CD14-positive monocyte (primary cell): ENCODE data around the gene FCN3. TPM values are rescaled to one million over a fixed set of nuclear protein-coding genes. Genes with fewer than 3 reads are reported as not detected.

Experiments
- DNase-seq, 3 donors: peaks; one replicate each; pipeline ENCODE4 v3.0.0-alpha.2; 2011 to 2022
- H2AFZ ChIP-seq: 2 replicates; pipeline ENCODE4 v1.6.0; 2012; ENCODE audit warnings: mild to moderate bottlenecking, low read depth, low read length, inconsistent platforms; ENCODE audit not compliant: insufficient read depth, poor library complexity, severe bottlenecking
- H3K27ac ChIP-seq, 2 donors: 1 replicate in 1 of 2; 2 replicates in 1 of 2; pipeline ENCODE4 v1.5.1; 2012 to 2013; ENCODE audit warnings: low read length in 2 of 2, control low read depth in 1 of 2, inconsistent platforms in 1 of 2, low read depth in 1 of 2, mild to moderate bottlenecking in 1 of 2
- H3K27me3 ChIP-seq, 2 donors: one replicate each; pipeline versions ENCODE4 v1.6.0 to v1.6.1; 2011 to 2013; ENCODE audit warnings: low read length in 2 of 2; ENCODE audit not compliant: control insufficient read depth in 2 of 2, insufficient read depth in 2 of 2
- H3K36me3 ChIP-seq, 2 donors: replicated peaks in 1 of 2; 1 replicate in 1 of 2; 2 replicates in 1 of 2; pipeline versions ENCODE4 v1.5.1 to v1.6.1; 2012 to 2013; ENCODE audit warnings: low read length in 2 of 2, control low read depth in 1 of 2, inconsistent platforms in 1 of 2, mild to moderate bottlenecking in 1 of 2; ENCODE audit not compliant: insufficient read depth in 2 of 2, control insufficient read depth in 1 of 2
- H3K4me1 ChIP-seq, 2 donors: 1 replicate in 1 of 2; 2 replicates in 1 of 2; pipeline versions ENCODE4 v1.5.1 to v1.6.1; 2012 to 2013; ENCODE audit warnings: low read length in 2 of 2, control low read depth in 1 of 2, inconsistent platforms in 1 of 2, mild to moderate bottlenecking in 1 of 2, moderate library complexity in 1 of 2; ENCODE audit not compliant: insufficient read depth in 2 of 2, control insufficient read depth in 1 of 2
- H3K4me2 ChIP-seq: replicated peaks from 2 replicates; pipeline ENCODE3; 2012; ENCODE audit warnings: low read length, moderate library complexity, mild to moderate bottlenecking; ENCODE audit not compliant: poor library complexity, severe bottlenecking; ENCODE audit errors: extremely low read depth
- H3K4me3 ChIP-seq, 3 experiments: fragments of 200-600 bp in 1 of 3; sonication (generic) in 1 of 3; replicated peaks in 1 of 3; 1 replicate in 2 of 3; 2 replicates in 1 of 3; pipeline ENCODE4 v1.5.1; 2011 to 2013; ENCODE audit warnings: low read length in 3 of 3, mild to moderate bottlenecking in 3 of 3, control low read depth in 2 of 3, low read depth in 2 of 3, inconsistent platforms in 1 of 3, moderate library complexity in 1 of 3
- H3K79me2 ChIP-seq: 2 replicates; pipeline ENCODE4 v1.6.0; 2012; ENCODE audit warnings: mild to moderate bottlenecking, control low read depth, inconsistent platforms, low read length, moderate library complexity; ENCODE audit not compliant: insufficient read depth
- H3K9ac ChIP-seq: 2 replicates; pipeline ENCODE4 v1.6.0; 2017; ENCODE audit warnings: low read length, mild to moderate bottlenecking; ENCODE audit not compliant: insufficient read depth, poor library complexity, severe bottlenecking
- H3K9me3 ChIP-seq, 2 donors: replicated peaks in 1 of 2; 1 replicate in 1 of 2; 2 replicates in 1 of 2; pipeline versions ENCODE4 v1.5.1 to v1.6.1; 2012 to 2013; ENCODE audit warnings: low read length in 2 of 2, control low read depth in 1 of 2; ENCODE audit not compliant: control insufficient read depth in 1 of 2, insufficient read depth in 1 of 2
- H4K20me1 ChIP-seq: 2 replicates; pipeline ENCODE4 v1.6.0; 2012; ENCODE audit warnings: mild to moderate bottlenecking, low read length, control low read depth, moderate library complexity; ENCODE audit not compliant: insufficient read depth
- H3K27ac Mint-ChIP-seq, 7 donors: one replicate each; pipeline ENCODE4 v1.8.0; 2020; ENCODE audit warnings: mild to moderate bottlenecking in 7 of 7, mixed read lengths in 7 of 7, moderate library complexity in 6 of 7, inconsistent platforms in 2 of 7
- H3K27me3 Mint-ChIP-seq, 3 donors: one replicate each; pipeline ENCODE4 v1.8.0; 2021 to 2022; ENCODE audit warnings: low read depth in 3 of 3, mild to moderate bottlenecking in 3 of 3, mixed read lengths in 3 of 3, moderate library complexity in 3 of 3, inconsistent platforms in 1 of 3
- H3K36me3 Mint-ChIP-seq, 2 donors: one replicate each; pipeline ENCODE4 v1.8.0; 2020; ENCODE audit warnings: mixed read lengths in 2 of 2, inconsistent platforms in 1 of 2, mild to moderate bottlenecking in 1 of 2
- H3K4me1 Mint-ChIP-seq: one replicate; pipeline ENCODE4 v1.8.0; 2020; ENCODE audit warnings: mild to moderate bottlenecking, mixed read lengths
- H3K4me3 Mint-ChIP-seq, 2 donors: one replicate each; pipeline ENCODE4 v1.8.0; 2020; ENCODE audit warnings: mild to moderate bottlenecking in 2 of 2, mixed read lengths in 2 of 2, moderate library complexity in 1 of 2
- H3K9me3 Mint-ChIP-seq, 7 donors: one replicate each; pipeline ENCODE4 v1.8.0; 2020 to 2022; ENCODE audit warnings: mixed read lengths in 7 of 7, mild to moderate bottlenecking in 6 of 7, moderate library complexity in 6 of 7, inconsistent platforms in 2 of 7
- CTCF ChIP-seq: fragments of 200-600 bp; IDR thresholded peaks from one replicate; pipeline ENCODE4 v1.8.0; 2022; ENCODE audit warnings: antibody characterized with exemption, mild to moderate bottlenecking
- WGBS: methylation state at CpG from one replicate; pipeline ENCODE4 v1.1.5; 2013; ENCODE audit warnings: missing lambda C conversion rate; ENCODE audit not compliant: insufficient coverage; 5-methylcytosine and 5-hydroxymethylcytosine counted together
- intact Hi-C, 2 donors: fragments of 100-400 bp; cut with micrococcal nuclease; formaldehyde crosslinking; loops; one replicate each; pipeline versions ENCODE4 v1.15.0 to v1.15.1; 2023
- polyA plus RNA-seq, 3 donors: library from polyadenylated mRNA; depleted of rRNA in 1 of 3; unstranded in 2 of 3; stranded (reverse) in 1 of 3; fragments of 300-500 nt in 2 of 3; fragments of >200 nt in 1 of 3; fragmentation: Illumina TruSeq in 2 of 3; gene quantifications; 1 replicate in 2 of 3; 2 replicates in 1 of 3; pipeline ENCODE4 v1.2.3, GENCODE V29; 2012 to 2021

Gene FCN3
- polyA plus RNA-seq, 3 donors = not detected

- H3K27ac ChIP-seq = no peak overlapping the region
- H3K4me1 ChIP-seq = peaks cover 6 to 19% of the 10 kb centered on the region in 2 donors
- no peak overlapping the region for H3K9ac ChIP-seq
- WGBS = 94% methylated on average over 3 of the region's 8 CpGs
- no peak overlapping the region for H2AFZ ChIP-seq
- H3K27ac Mint-ChIP-seq = no peak overlapping the region
- no peak for DNase-seq
- no peak overlapping the region for H3K4me3 ChIP-seq
- intact Hi-C loops = no loop called here
- H3K36me3 ChIP-seq = peaks cover 35 to 57% of the 10 kb centered on the region in 2 donors
- no peaks in the 10 kb centered on the region for H3K79me2 ChIP-seq
- H4K20me1 ChIP-seq = peaks cover 4% of the 10 kb centered on the region
- TF ChIP-seq CTCF = no peak
- peaks cover 1 to 11% (median 4%) of the 10 kb centered on the region in 3 donors for H3K27me3 Mint-ChIP-seq
- H3K9me3 ChIP-seq = no peaks in the 10 kb centered on the region
- H3K4me1 Mint-ChIP-seq = peaks cover 11% of the 10 kb centered on the region
- H3K4me3 Mint-ChIP-seq = no peak overlapping the region
- peaks cover 26 to 71% of the 10 kb centered on the region in 2 donors for H3K36me3 Mint-ChIP-seq
- H3K9me3 Mint-ChIP-seq = peaks cover 0 to 2% (median 0%) of the 10 kb centered on the region in 7 donors
- H3K4me2 ChIP-seq = no peak overlapping the region
- H3K27me3 ChIP-seq = peaks cover 0 to 2% of the 10 kb centered on the region in 2 donors
These were observed 23.0 kb downstream of the FCN3 start for GRCh38 chr1:27351541-27352107.

- Mint-ChIP-seq H3K27ac (peak overlapping the region in 1 of 7 donors; percentile 20), H3K4me1 (peaks cover 11% of the 10 kb centered on the region), H3K36me3 (peaks cover 31 to 68% of the 10 kb centered on the region in 2 donors), H3K9me3 (peaks cover 0 to 2% (median 0%) of the 10 kb centered on the region in 7 donors), H3K27me3 (peaks cover 1 to 11% (median 4%) of the 10 kb centered on the region in 3 donors), H3K4me3 (peak overlapping the region in 1 of 2 donors; percentile 47)
- DNase-seq = no peak
- intact Hi-C loops = no loop called here
- H3K9ac ChIP-seq = no peak overlapping the region
- H3K4me3 ChIP-seq = no peak overlapping the region
- H3K4me1 ChIP-seq = peaks cover 6 to 17% of the 10 kb centered on the region in 2 donors
- H3K36me3 ChIP-seq = peaks cover 40 to 56% of the 10 kb centered on the region in 2 donors
- H4K20me1 ChIP-seq = peaks cover 4% of the 10 kb centered on the region
- H3K27ac ChIP-seq = no peak overlapping the region
- no peaks in the 10 kb centered on the region for H3K9me3 ChIP-seq
- no peak for TF ChIP-seq CTCF
- peaks cover 0 to 2% of the 10 kb centered on the region in 2 donors for H3K27me3 ChIP-seq
- WGBS = 96% methylated on average over 61 of the region's 62 CpGs
- peaks cover 5% of the 10 kb centered on the region for H3K79me2 ChIP-seq
- H2AFZ ChIP-seq = no peak overlapping the region
- no peak overlapping the region for H3K4me2 ChIP-seq
These were observed 23.7 kb downstream of the FCN3 start for GRCh38 chr1:27350663-27351540.
